ENCODE data around the gene CCDC57. TPM values are rescaled to one million over a fixed set of nuclear protein-coding genes. Genes with fewer than 3 reads are reported as not detected.

The CCDC57 gene
- total and polyA plus RNA-seq, 4 donors, result 5.4 to 19.1 (median 11.7) TPM

DNA sequence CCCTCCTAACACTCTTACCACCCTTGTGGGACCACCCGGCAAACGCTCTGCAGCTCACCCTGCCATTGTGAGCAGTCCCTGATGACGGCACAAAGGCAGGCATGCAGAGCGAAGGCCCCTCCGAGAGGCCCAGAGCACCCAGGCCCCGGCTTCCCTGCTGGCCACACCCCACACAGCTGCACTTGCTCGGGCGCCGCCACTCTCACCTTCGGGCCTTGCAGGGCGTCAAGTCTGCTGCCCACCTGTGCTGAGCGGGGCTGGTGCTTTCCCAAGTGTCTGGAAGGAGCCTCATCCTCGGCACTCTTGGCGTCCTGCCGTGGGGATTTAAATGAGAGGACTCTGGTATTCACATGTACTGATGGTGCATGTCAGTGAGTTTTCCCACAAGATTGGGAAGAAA, 84.4 kb downstream of the CCDC57 start:
- Histone ChIP-seq H3K9ac (ENCODE audit: low read depth in 1 of 2, low read length in 2 of 2) (no peak overlapping the region), H3K9me3 (ENCODE audit: control insufficient read depth in 4 of 4, low read length in 3 of 4) (no peaks in the 10 kb centered on the region), H3K4me1 (ENCODE audit: control insufficient read depth in 4 of 4, insufficient read depth in 4 of 4, low read length in 3 of 4) (peaks cover 0 to 9% (median 1%) of the 10 kb centered on the region in 4 donors), H3K27me3 (ENCODE audit: control insufficient read depth in 4 of 4, insufficient read depth in 4 of 4, low read length in 3 of 4) (no peaks in the 10 kb centered on the region), H3K27ac (ENCODE audit: low read depth in 1 of 2, low read length in 2 of 2) (no peak overlapping the region), H3K4me3 (ENCODE audit: low read depth in 1 of 3, low read length in 3 of 3) (no peak overlapping the region), H3K36me3 (ENCODE audit: control insufficient read depth in 4 of 4, insufficient read depth in 3 of 4, low read depth in 1 of 4, low read length in 3 of 4) (no peaks in the 10 kb centered on the region)
- 89% methylated on average over 15 of the region's 15 CpGs for WGBS
- TF ChIP-seq HNF4A (conservative IDR thresholded peaks at IDR 0.05) (no peak), SP1 (IDR thresholded peaks at IDR 0.05) (no peak), TAF1 (conservative IDR thresholded peaks at IDR 0.05) (no peak), YY1 (IDR thresholded peaks at IDR 0.05) (no peak), FOXA2 (IDR thresholded peaks at IDR 0.05) (no peak), EGR1 (IDR thresholded peaks at IDR 0.05; ENCODE audit: low read depth in 2 of 2) (no peak), NR2F2 (IDR thresholded peaks at IDR 0.05) (no peak), RXRA (IDR thresholded peaks at IDR 0.05) (no peak), GABPA (IDR thresholded peaks at IDR 0.05 in 1 of 2, conservative IDR thresholded peaks at IDR 0.05 in 1 of 2) (no peak)
- TF ChIP-seq, protein P1, sequence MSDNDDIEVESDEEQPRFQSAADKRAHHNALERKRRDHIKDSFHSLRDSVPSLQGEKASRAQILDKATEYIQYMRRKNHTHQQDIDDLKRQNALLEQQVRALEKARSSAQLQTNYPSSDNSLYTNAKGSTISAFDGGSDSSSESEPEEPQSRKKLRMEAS (IDR thresholded peaks at IDR 0.05), result no peak
- TF ChIP-seq, protein P2, sequence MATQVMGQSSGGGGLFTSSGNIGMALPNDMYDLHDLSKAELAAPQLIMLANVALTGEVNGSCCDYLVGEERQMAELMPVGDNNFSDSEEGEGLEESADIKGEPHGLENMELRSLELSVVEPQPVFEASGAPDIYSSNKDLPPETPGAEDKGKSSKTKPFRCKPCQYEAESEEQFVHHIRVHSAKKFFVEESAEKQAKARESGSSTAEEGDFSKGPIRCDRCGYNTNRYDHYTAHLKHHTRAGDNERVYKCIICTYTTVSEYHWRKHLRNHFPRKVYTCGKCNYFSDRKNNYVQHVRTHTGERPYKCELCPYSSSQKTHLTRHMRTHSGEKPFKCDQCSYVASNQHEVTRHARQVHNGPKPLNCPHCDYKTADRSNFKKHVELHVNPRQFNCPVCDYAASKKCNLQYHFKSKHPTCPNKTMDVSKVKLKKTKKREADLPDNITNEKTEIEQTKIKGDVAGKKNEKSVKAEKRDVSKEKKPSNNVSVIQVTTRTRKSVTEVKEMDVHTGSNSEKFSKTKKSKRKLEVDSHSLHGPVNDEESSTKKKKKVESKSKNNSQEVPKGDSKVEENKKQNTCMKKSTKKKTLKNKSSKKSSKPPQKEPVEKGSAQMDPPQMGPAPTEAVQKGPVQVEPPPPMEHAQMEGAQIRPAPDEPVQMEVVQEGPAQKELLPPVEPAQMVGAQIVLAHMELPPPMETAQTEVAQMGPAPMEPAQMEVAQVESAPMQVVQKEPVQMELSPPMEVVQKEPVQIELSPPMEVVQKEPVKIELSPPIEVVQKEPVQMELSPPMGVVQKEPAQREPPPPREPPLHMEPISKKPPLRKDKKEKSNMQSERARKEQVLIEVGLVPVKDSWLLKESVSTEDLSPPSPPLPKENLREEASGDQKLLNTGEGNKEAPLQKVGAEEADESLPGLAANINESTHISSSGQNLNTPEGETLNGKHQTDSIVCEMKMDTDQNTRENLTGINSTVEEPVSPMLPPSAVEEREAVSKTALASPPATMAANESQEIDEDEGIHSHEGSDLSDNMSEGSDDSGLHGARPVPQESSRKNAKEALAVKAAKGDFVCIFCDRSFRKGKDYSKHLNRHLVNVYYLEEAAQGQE (IDR thresholded peaks at IDR 0.05), result no peak
- TF ChIP-seq, protein P3, sequence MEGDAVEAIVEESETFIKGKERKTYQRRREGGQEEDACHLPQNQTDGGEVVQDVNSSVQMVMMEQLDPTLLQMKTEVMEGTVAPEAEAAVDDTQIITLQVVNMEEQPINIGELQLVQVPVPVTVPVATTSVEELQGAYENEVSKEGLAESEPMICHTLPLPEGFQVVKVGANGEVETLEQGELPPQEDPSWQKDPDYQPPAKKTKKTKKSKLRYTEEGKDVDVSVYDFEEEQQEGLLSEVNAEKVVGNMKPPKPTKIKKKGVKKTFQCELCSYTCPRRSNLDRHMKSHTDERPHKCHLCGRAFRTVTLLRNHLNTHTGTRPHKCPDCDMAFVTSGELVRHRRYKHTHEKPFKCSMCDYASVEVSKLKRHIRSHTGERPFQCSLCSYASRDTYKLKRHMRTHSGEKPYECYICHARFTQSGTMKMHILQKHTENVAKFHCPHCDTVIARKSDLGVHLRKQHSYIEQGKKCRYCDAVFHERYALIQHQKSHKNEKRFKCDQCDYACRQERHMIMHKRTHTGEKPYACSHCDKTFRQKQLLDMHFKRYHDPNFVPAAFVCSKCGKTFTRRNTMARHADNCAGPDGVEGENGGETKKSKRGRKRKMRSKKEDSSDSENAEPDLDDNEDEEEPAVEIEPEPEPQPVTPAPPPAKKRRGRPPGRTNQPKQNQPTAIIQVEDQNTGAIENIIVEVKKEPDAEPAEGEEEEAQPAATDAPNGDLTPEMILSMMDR (IDR thresholded peaks at IDR 0.05; ENCODE audit: low read depth, low read length, missing input control), result no peak
- DNase-seq (ENCODE audit: low spot score), result no peak

DNA sequence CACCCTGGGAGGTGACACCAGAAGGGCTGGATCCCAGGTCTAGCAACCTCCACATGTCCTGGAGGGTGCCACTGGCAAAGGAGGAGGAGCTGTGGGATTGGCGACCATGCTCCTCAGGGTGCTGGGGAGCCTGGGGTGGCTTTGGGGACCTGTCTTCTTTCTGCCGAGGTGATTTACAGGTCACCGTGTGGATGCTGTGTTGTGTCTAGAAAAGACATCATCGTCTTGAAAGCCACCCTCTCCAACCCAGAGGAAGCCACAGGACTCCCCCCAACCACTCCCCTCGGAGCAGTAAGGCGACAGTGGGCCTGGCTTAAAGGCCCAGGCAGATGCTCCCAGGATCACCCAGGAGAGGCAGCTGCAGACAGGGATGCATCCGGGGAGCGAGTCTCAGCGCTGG, 84.9 kb downstream of the CCDC57 start:
- TF ChIP-seq HNF4G (IDR thresholded peaks at IDR 0.05) (no peak), HNF4A (conservative IDR thresholded peaks at IDR 0.05) (no peak), JUND (IDR thresholded peaks at IDR 0.05) (no peak), EGR1 (IDR thresholded peaks at IDR 0.05; ENCODE audit: low read depth in 2 of 2) (no peak), RXRA (IDR thresholded peaks at IDR 0.05) (no peak), FOXA2 (IDR thresholded peaks at IDR 0.05) (no peak)
- TF ChIP-seq, protein P4, sequence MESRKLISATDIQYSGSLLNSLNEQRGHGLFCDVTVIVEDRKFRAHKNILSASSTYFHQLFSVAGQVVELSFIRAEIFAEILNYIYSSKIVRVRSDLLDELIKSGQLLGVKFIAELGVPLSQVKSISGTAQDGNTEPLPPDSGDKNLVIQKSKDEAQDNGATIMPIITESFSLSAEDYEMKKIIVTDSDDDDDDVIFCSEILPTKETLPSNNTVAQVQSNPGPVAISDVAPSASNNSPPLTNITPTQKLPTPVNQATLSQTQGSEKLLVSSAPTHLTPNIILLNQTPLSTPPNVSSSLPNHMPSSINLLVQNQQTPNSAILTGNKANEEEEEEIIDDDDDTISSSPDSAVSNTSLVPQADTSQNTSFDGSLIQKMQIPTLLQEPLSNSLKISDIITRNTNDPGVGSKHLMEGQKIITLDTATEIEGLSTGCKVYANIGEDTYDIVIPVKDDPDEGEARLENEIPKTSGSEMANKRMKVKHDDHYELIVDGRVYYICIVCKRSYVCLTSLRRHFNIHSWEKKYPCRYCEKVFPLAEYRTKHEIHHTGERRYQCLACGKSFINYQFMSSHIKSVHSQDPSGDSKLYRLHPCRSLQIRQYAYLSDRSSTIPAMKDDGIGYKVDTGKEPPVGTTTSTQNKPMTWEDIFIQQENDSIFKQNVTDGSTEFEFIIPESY (IDR thresholded peaks at IDR 0.05), result no peak
- TF ChIP-seq, protein P5, sequence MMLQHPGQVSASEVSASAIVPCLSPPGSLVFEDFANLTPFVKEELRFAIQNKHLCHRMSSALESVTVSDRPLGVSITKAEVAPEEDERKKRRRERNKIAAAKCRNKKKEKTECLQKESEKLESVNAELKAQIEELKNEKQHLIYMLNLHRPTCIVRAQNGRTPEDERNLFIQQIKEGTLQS (IDR thresholded peaks at IDR 0.05), result no peak
- no peak overlapping the region for H3K9ac ChIP-seq (ENCODE audit: low read depth in 1 of 2, low read length in 2 of 2)
- no peaks in the 10 kb centered on the region for H3K9me3 ChIP-seq (ENCODE audit: control insufficient read depth in 4 of 4, low read length in 3 of 4)
- H3K36me3 ChIP-seq (ENCODE audit: control insufficient read depth in 4 of 4, insufficient read depth in 3 of 4, low read depth in 1 of 4, low read length in 3 of 4), result no peaks in the 10 kb centered on the region
- no peak for DNase-seq (ENCODE audit: low spot score)
- H3K27ac ChIP-seq (ENCODE audit: low read depth in 1 of 2, low read length in 2 of 2), result no peak overlapping the region
- no peak overlapping the region for H3K4me3 ChIP-seq (ENCODE audit: low read depth in 1 of 3, low read length in 3 of 3)
- peaks cover 0 to 5% (median 1%) of the 10 kb centered on the region in 4 donors for H3K4me1 ChIP-seq (ENCODE audit: control insufficient read depth in 4 of 4, insufficient read depth in 4 of 4, low read length in 3 of 4)
- WGBS, result 94% methylated on average over 9 of the region's 9 CpGs
- no peaks in the 10 kb centered on the region for H3K27me3 ChIP-seq (ENCODE audit: control insufficient read depth in 4 of 4, insufficient read depth in 4 of 4, low read length in 3 of 4)

Measured in liver (tissue), 9 donors.